Measurements from ENCODE around the gene SKAP1. TPM values are rescaled to one million over a fixed set of nuclear protein-coding genes. Genes with fewer than 3 reads are reported as not detected.

The SKAP1 gene
- total and polyA plus RNA-seq, 4 donors = 1.4 to 4.9 (median 2.5) TPM

- Histone ChIP-seq H3K27me3 (ENCODE audit: control insufficient read depth in 3 of 3, insufficient read depth in 3 of 3, low read length in 2 of 3) (peaks cover 0 to 73% (median 46%) of the 10 kb centered on the region in 3 donors), H3K9ac (ENCODE audit: insufficient read depth in 1 of 2, low read length in 2 of 2) (no peak overlapping the region), H3K9me3 (ENCODE audit: control insufficient read depth in 4 of 4, insufficient read depth in 3 of 4, low read length in 3 of 4) (no peaks in the 10 kb centered on the region), H3K27ac (ENCODE audit: low read depth in 1 of 2, low read length in 1 of 2) (no peak overlapping the region), H3K4me3 (no peak overlapping the region), H3K36me3 (ENCODE audit: control insufficient read depth in 4 of 4, insufficient read depth in 4 of 4, low read length in 4 of 4) (no peaks in the 10 kb centered on the region), H3K4me1 (ENCODE audit: control insufficient read depth in 5 of 5, insufficient read depth in 5 of 5, low read length in 5 of 5) (no peaks in the 10 kb centered on the region)
- WGBS, 2 donors = 85 to 92% methylated on average over 3 of the region's 3 CpGs
- no peak for TF ChIP-seq CTCF (IDR thresholded peaks at IDR 0.05; ENCODE audit: control extremely low read depth, extremely low read depth)
- no peak for ATAC-seq (ENCODE audit: insufficient read depth, low FRiP score)
- DNase-seq = no peak
Observed at GRCh38 chr17:48151220-48151619, 278.8 kb downstream of the SKAP1 start.

GRCh38 chr17:48150597-48151001 is 279.4 kb downstream of the SKAP1 start:
- no peak overlapping the region for H3K27ac ChIP-seq (ENCODE audit: low read depth in 1 of 2, low read length in 1 of 2)
- no peak overlapping the region for H3K9ac ChIP-seq (ENCODE audit: insufficient read depth in 1 of 2, low read length in 2 of 2)
- no peak overlapping the region for H3K4me3 ChIP-seq
- 64 to 84% methylated on average over 11 of the region's 11 CpGs for WGBS, 2 donors
- H3K9me3 ChIP-seq (ENCODE audit: control insufficient read depth in 4 of 4, insufficient read depth in 3 of 4, low read length in 3 of 4) = no peaks in the 10 kb centered on the region
- no peaks in the 10 kb centered on the region for H3K4me1 ChIP-seq (ENCODE audit: control insufficient read depth in 5 of 5, insufficient read depth in 5 of 5, low read length in 5 of 5)
- no peaks in the 10 kb centered on the region for H3K36me3 ChIP-seq (ENCODE audit: control insufficient read depth in 4 of 4, insufficient read depth in 4 of 4, low read length in 4 of 4)
- TF ChIP-seq CTCF (IDR thresholded peaks at IDR 0.05; ENCODE audit: control extremely low read depth, extremely low read depth) = no peak
- peaks cover 0 to 73% (median 46%) of the 10 kb centered on the region in 3 donors for H3K27me3 ChIP-seq (ENCODE audit: control insufficient read depth in 3 of 3, insufficient read depth in 3 of 3, low read length in 2 of 3)
- no peak for ATAC-seq (ENCODE audit: insufficient read depth, low FRiP score)
- no peak for DNase-seq

- no peak overlapping the region for H3K4me3 ChIP-seq
- H3K9ac ChIP-seq (ENCODE audit: insufficient read depth in 1 of 2, low read length in 2 of 2) = no peak overlapping the region
- no peak for TF ChIP-seq CTCF (IDR thresholded peaks at IDR 0.05; ENCODE audit: control extremely low read depth, extremely low read depth)
- DNase-seq (no peak), ATAC-seq (ENCODE audit: insufficient read depth, low FRiP score) (no peak)
- H3K9me3 ChIP-seq (ENCODE audit: control insufficient read depth in 4 of 4, insufficient read depth in 3 of 4, low read length in 3 of 4) = no peaks in the 10 kb centered on the region
- H3K36me3 ChIP-seq (ENCODE audit: control insufficient read depth in 4 of 4, insufficient read depth in 4 of 4, low read length in 4 of 4) = no peaks in the 10 kb centered on the region
- peaks cover 0 to 76% (median 46%) of the 10 kb centered on the region in 3 donors for H3K27me3 ChIP-seq (ENCODE audit: control insufficient read depth in 3 of 3, insufficient read depth in 3 of 3, low read length in 2 of 3)
- H3K4me1 ChIP-seq (ENCODE audit: control insufficient read depth in 5 of 5, insufficient read depth in 5 of 5, low read length in 5 of 5) = no peaks in the 10 kb centered on the region
- H3K27ac ChIP-seq (ENCODE audit: low read depth in 1 of 2, low read length in 1 of 2) = no peak overlapping the region
- WGBS, 2 donors = 78 to 94% methylated on average over 4 of the region's 4 CpGs
Observed at GRCh38 chr17:48149787-48150463, 280.1 kb downstream of the SKAP1 start.
